ENCODE data around the gene AMDHD1.

The AMDHD1 gene

DNA sequence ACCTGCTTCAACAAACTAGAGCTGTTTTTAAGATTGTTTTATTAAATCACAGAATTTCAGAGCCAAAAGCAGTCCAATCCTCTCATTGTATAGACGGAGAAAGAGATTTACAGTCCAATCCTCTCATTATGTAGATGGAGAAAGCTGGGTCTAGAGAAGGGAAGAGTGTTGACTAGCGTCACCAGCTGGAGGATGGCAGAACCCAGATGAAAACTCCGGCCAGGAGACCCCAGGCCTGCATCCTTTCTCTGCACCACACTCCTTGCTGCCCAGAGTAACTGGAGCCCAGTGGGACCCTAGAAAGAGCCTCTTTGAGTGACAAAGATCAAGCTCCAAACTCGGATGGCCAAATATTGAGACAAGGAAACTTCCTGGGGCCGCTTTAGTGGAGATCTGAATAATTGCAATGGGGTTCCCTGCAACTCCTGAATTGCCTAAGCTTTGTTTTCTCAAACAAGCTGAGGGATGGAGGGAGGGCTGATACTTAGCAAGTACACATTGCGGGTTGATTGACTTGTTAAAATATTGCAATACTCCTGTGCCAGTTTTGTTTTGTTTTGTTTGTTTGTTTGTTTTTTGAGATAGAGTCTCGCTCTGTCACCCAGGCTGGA, 12.5 kb downstream of the AMDHD1 start:
- no peak for DNase-seq (ENCODE audit: low read depth)
- H3K4me3 ChIP-seq (ENCODE audit: low read depth, low read length), result no peak overlapping the region
- TF ChIP-seq MAX (IDR thresholded peaks at IDR 0.05; ENCODE audit: low read depth, low read length) (no peak), MYC (IDR thresholded peaks at IDR 0.05; ENCODE audit: low read depth, low read length) (no peak), CTCF (IDR thresholded peaks at IDR 0.05; ENCODE audit: low read depth, low read length) (no peak), POLR2A (IDR thresholded peaks at IDR 0.05; ENCODE audit: extremely low read depth, insufficient read length) (no peak)

GRCh38 chr12:95956557-95957145, 13.5 kb downstream of the AMDHD1 start:
- TF ChIP-seq MAX (IDR thresholded peaks at IDR 0.05; ENCODE audit: low read depth, low read length) (no peak), MYC (IDR thresholded peaks at IDR 0.05; ENCODE audit: low read depth, low read length) (no peak), POLR2A (IDR thresholded peaks at IDR 0.05; ENCODE audit: extremely low read depth, insufficient read length) (no peak), CTCF (IDR thresholded peaks at IDR 0.05; ENCODE audit: low read depth, low read length) (no peak)
- no peak overlapping the region for H3K4me3 ChIP-seq (ENCODE audit: low read depth, low read length)
- DNase-seq (ENCODE audit: low read depth), result no peak

DNA sequence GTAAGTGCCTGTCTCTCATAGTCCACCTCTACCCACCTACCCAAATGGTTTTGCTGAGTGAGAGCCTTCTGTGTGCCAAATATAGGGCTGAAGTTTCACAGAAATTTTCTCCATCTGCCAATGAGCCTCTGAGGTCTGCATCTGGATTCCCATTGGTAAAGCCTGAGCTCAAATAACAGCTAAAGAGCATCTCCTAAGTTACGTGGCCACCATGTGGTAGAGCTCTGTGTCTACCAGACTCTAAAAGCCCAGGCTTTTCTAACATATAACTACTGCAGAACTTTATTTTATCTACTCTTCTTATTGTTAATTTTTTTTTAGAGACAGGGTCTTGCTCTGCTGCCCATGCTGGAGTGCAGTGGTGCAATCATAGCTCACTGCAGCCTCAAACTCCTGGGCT, 16.0 kb downstream of the AMDHD1 start:
- no peak overlapping the region for H3K4me3 ChIP-seq (ENCODE audit: low read depth, low read length)
- DNase-seq (ENCODE audit: low read depth), result peak; percentile 60
- TF ChIP-seq POLR2A (IDR thresholded peaks at IDR 0.05; ENCODE audit: extremely low read depth, insufficient read length), result no peak
- peak; percentile 34 for TF ChIP-seq CTCF (IDR thresholded peaks at IDR 0.05; ENCODE audit: low read depth, low read length)
- no peak for TF ChIP-seq MAX (IDR thresholded peaks at IDR 0.05; ENCODE audit: low read depth, low read length)
- TF ChIP-seq MYC (IDR thresholded peaks at IDR 0.05; ENCODE audit: low read depth, low read length), result no peak

GRCh38 chr12:95960241-95960640, 17.1 kb downstream of the AMDHD1 start:
- H3K4me3 ChIP-seq (ENCODE audit: low read depth, low read length), result no peak overlapping the region
- peak; percentile 18 for DNase-seq (ENCODE audit: low read depth)
- TF ChIP-seq MAX (IDR thresholded peaks at IDR 0.05; ENCODE audit: low read depth, low read length) (peak; percentile 46; the same call in 1 of the 2 replicates), MYC (IDR thresholded peaks at IDR 0.05; ENCODE audit: low read depth, low read length) (no peak)

- DNase-seq (ENCODE audit: low read depth), result no peak
- H3K4me3 ChIP-seq (ENCODE audit: low read depth, low read length), result no peak overlapping the region
- no peak for TF ChIP-seq MYC (IDR thresholded peaks at IDR 0.05; ENCODE audit: low read depth, low read length)
- TF ChIP-seq MAX (IDR thresholded peaks at IDR 0.05; ENCODE audit: low read depth, low read length), result no peak
- TF ChIP-seq CTCF (IDR thresholded peaks at IDR 0.05; ENCODE audit: low read depth, low read length), result no peak
- TF ChIP-seq POLR2A (IDR thresholded peaks at IDR 0.05; ENCODE audit: extremely low read depth, insufficient read length), result no peak
These were observed 19.1 kb downstream of the AMDHD1 start for GRCh38 chr12:95962222-95962621.

DNA sequence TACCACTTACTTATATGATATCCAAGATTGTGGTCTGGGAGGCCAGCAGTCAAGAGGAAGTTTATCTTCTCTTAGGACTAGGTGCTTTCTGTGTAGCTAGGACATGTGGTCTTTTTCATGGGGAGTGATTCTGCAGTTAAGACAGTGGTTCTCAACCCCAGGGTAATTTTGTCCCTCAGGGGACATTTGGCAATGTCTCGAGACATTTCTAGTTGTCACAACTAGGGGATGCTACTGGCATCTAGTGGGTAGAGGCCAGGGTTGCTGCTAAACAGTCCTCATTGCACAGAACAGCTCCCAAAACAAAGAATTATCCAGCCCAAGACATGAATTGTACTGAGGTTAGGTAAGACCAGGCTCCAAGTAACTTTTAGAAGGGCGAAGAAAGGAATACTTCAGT, 20.0 kb downstream of the AMDHD1 start:
- DNase-seq (ENCODE audit: low read depth), result peak; percentile 93
- TF ChIP-seq MYC (IDR thresholded peaks at IDR 0.05; ENCODE audit: low read depth, low read length), result peak; percentile 65
- TF ChIP-seq CTCF (IDR thresholded peaks at IDR 0.05; ENCODE audit: low read depth, low read length), result peak; percentile 85
- no peak for TF ChIP-seq POLR2A (IDR thresholded peaks at IDR 0.05; ENCODE audit: extremely low read depth, insufficient read length)
- TF ChIP-seq MAX (IDR thresholded peaks at IDR 0.05; ENCODE audit: low read depth, low read length), result peak; percentile 64; the same call in 1 of the 2 replicates
- no peak overlapping the region for H3K4me3 ChIP-seq (ENCODE audit: low read depth, low read length)

Measured in NB4 (cell line).